CD4-positive, alpha-beta memory T cell (primary cell): ENCODE measurements around the gene GABRA4. TPM values are rescaled to one million over a fixed set of nuclear protein-coding genes. Genes with fewer than 3 reads are reported as not detected.

Experiments used
- CTCF ChIA-PET: fragments of 350-600 bp; sonication (Branson Sonifier 250); formaldehyde crosslinking; loops from one replicate; lab custom pipeline; 2021; ENCODE audit warnings: inconsistent platforms; ENCODE audit not compliant: partially characterized antibody; lab: Charles Lee
- POLR2A ChIA-PET: fragments of 350-600 bp; sonication (Branson Sonifier 250); formaldehyde crosslinking; loops from one replicate; lab custom pipeline; 2021; ENCODE audit not compliant: partially characterized antibody; lab: Charles Lee
- DNase-seq, 5 donors: peaks; one replicate each; pipeline versions ENCODE4 v3.0.0 to v3.0.0-alpha.2; 2020 to 2022; ENCODE audit warnings: mixed read lengths in 1 of 5
- H3K27ac ChIP-seq: one replicate; pipeline ENCODE4 v1.7.0; 2013; ENCODE audit warnings: low read depth, low read length
- H3K27me3 ChIP-seq: 2 replicates; pipeline ENCODE4 v1.7.0; 2013; ENCODE audit warnings: mild to moderate bottlenecking, low read length, moderate library complexity; ENCODE audit not compliant: insufficient read depth
- H3K36me3 ChIP-seq: 2 replicates; pipeline ENCODE4 v1.7.0; 2013; ENCODE audit warnings: mild to moderate bottlenecking, low read length, moderate library complexity; ENCODE audit not compliant: insufficient read depth
- H3K4me1 ChIP-seq: 2 replicates; pipeline ENCODE4 v1.7.0; 2013; ENCODE audit warnings: mild to moderate bottlenecking, low read length, moderate library complexity; ENCODE audit not compliant: insufficient read depth
- H3K4me3 ChIP-seq, 2 donors: one replicate each; pipeline ENCODE4 v1.7.0; 2013; ENCODE audit warnings: low read length in 2 of 2, mild to moderate bottlenecking in 1 of 2
- H3K9me3 ChIP-seq, 2 donors: one replicate each; pipeline ENCODE4 v1.7.0; 2013; ENCODE audit warnings: low read length in 2 of 2, control low read depth in 1 of 2; ENCODE audit not compliant: control insufficient read depth in 1 of 2
- H3K27ac Mint-ChIP-seq, 7 donors: one replicate each; pipeline ENCODE4 v1.8.0; 2020 to 2021; ENCODE audit warnings: mixed read lengths in 7 of 7, mild to moderate bottlenecking in 6 of 7, inconsistent platforms in 3 of 7, moderate library complexity in 3 of 7
- H3K27me3 Mint-ChIP-seq, 2 donors: one replicate each; pipeline ENCODE4 v1.8.0; 2020 to 2021; ENCODE audit warnings: mixed read lengths in 2 of 2
- H3K36me3 Mint-ChIP-seq, 2 donors: one replicate each; pipeline ENCODE4 v1.8.0; 2020 to 2021; ENCODE audit warnings: mixed read lengths in 2 of 2, inconsistent platforms in 1 of 2, mild to moderate bottlenecking in 1 of 2
- H3K4me1 Mint-ChIP-seq, 4 donors: one replicate each; pipeline ENCODE4 v1.8.0; 2020 to 2021; ENCODE audit warnings: mixed read lengths in 4 of 4, mild to moderate bottlenecking in 1 of 4
- H3K4me3 Mint-ChIP-seq, 8 donors: one replicate each; pipeline ENCODE4 v1.8.0; 2020 to 2021; ENCODE audit warnings: mixed read lengths in 8 of 8, mild to moderate bottlenecking in 7 of 8, moderate library complexity in 6 of 8, inconsistent platforms in 3 of 8
- H3K9me3 Mint-ChIP-seq, 8 donors: one replicate each; pipeline ENCODE4 v1.8.0; 2020 to 2021; ENCODE audit warnings: mixed read lengths in 8 of 8, mild to moderate bottlenecking in 5 of 8, inconsistent platforms in 3 of 8, moderate library complexity in 1 of 8
- intact Hi-C: fragments of 100-400 bp; cut with micrococcal nuclease; formaldehyde crosslinking; loops from one replicate; pipeline ENCODE4 v1.15.1; 2023
- polyA plus RNA-seq, 2 donors: library from polyadenylated mRNA; unstranded; fragments of 300-500 nt; fragmentation: Illumina TruSeq; gene quantifications; one replicate each; pipeline ENCODE4 v1.2.3, GENCODE V29; 2021
- total RNA-seq, 2 experiments: library from RNA; stranded (reverse); gene quantifications; one replicate each; pipeline ENCODE4 v1.2.3, GENCODE V29; 2021

The GABRA4 gene
- total and polyA plus RNA-seq, 4 experiments from 2014 or later = not detected

GRCh38 chr4:46870411-46870810 lies 123.0 kb downstream of the GABRA4 start:
- H3K9me3 ChIP-seq = no peaks in the 10 kb centered on the region
- H3K27ac Mint-ChIP-seq = no peak overlapping the region
- no peaks in the 10 kb centered on the region for H3K36me3 ChIP-seq
- no peak overlapping the region for H3K27ac ChIP-seq
- H3K9me3 Mint-ChIP-seq = peaks cover 0 to 3% (median 0%) of the 10 kb centered on the region in 8 donors
- intact Hi-C loops = no loop called here
- CTCF ChIA-PET = no interaction called here
- H3K4me3 Mint-ChIP-seq = no peak overlapping the region
- no peak overlapping the region for H3K4me3 ChIP-seq
- H3K27me3 Mint-ChIP-seq = peaks cover 3 to 4% of the 10 kb centered on the region in 2 donors
- no peaks in the 10 kb centered on the region for H3K4me1 ChIP-seq
- H3K36me3 Mint-ChIP-seq = no peaks in the 10 kb centered on the region
- DNase-seq = no peak
- POLR2A ChIA-PET = no interaction called here
- no peaks in the 10 kb centered on the region for H3K4me1 Mint-ChIP-seq
- no peaks in the 10 kb centered on the region for H3K27me3 ChIP-seq

Other genes starting within 250 kb of the GABRA4 start
- gene COX7B2, start 84.3 kb downstream of the GABRA4 start, total RNA-seq = not detected
- gene COX7B2, start 84.3 kb downstream of the GABRA4 start, polyA plus RNA-seq = not detected
- not detected for gene GABRB1, start 38.0 kb upstream of the GABRA4 start, total RNA-seq
- gene GABRB1, start 38.0 kb upstream of the GABRA4 start, polyA plus RNA-seq = not detected